ENCODE data around the gene PLPPR2. TPM values are rescaled to one million over a fixed set of nuclear protein-coding genes. Genes with fewer than 3 reads are reported as not detected.
"Not testable (repeated sequence)": the region's sequence is repeated elsewhere in the genome, so short reads cannot be mapped to it uniquely, and the experiment has no call there.

Gene PLPPR2
- total RNA-seq, 1 experiment from 2014 or later, result 3.6 TPM

- no peak for DNase-seq (ENCODE audit: low spot score)
These were observed 41.9 kb downstream of the PLPPR2 start for GRCh38 chr19:11397089-11397610.

- no peak for DNase-seq (ENCODE audit: low spot score)
These were observed 44.4 kb downstream of the PLPPR2 start for GRCh38 chr19:11399667-11400066.

- DNase-seq (ENCODE audit: low spot score), result no peak
These were observed 45.6 kb downstream of the PLPPR2 start for GRCh38 chr19:11400798-11401197.

- DNase-seq (ENCODE audit: low spot score), result no peak
These were observed 46.7 kb downstream of the PLPPR2 start for GRCh38 chr19:11401808-11402543.

- DNase-seq (ENCODE audit: low spot score), result no peak
These were observed 49.5 kb downstream of the PLPPR2 start for GRCh38 chr19:11404588-11405222.

GRCh38 chr19:11405846-11406643 is 50.8 kb downstream of the PLPPR2 start:
- DNase-seq (ENCODE audit: low spot score), result no peak

GRCh38 chr19:11406703-11407236 is 51.5 kb downstream of the PLPPR2 start:
- not testable (repeated sequence) for DNase-seq (ENCODE audit: low spot score)

GRCh38 chr19:11408591-11408990 is 53.4 kb downstream of the PLPPR2 start:
- DNase-seq (ENCODE audit: low spot score), result no peak

- DNase-seq (ENCODE audit: low spot score), result no peak
These were observed 55.5 kb downstream of the PLPPR2 start for GRCh38 chr19:11410682-11411081.

- DNase-seq (ENCODE audit: low spot score), result no peak
These were observed 59.3 kb downstream of the PLPPR2 start for GRCh38 chr19:11414544-11414943.

Small RNA genes lying within 50 kb of the gene (small RNA-seq; reads per million reads assigned to genes)
- gene RF00019, result not detected

Other genes starting within 250 kb of the PLPPR2 start
- 98.0 and 106 TPM in 2 replicates for gene SPC24, start 199.7 kb upstream of the PLPPR2 start, total RNA-seq (2014; rRNA removed; shearing (Covaris generic))
- gene KANK2, start 157.9 kb upstream of the PLPPR2 start, total RNA-seq (2014; rRNA removed; shearing (Covaris generic)), result 30.8 and 35.8 TPM in 2 replicates
- gene ANGPTL8, start 115.8 kb upstream of the PLPPR2 start, total RNA-seq (2014; rRNA removed; shearing (Covaris generic)), result not detected in 2 replicates
- 12.7 and 19.4 TPM in 2 replicates for gene DOCK6, start 92.9 kb upstream of the PLPPR2 start, total RNA-seq (2014; rRNA removed; shearing (Covaris generic))
- gene TSPAN16, start 59.3 kb upstream of the PLPPR2 start, total RNA-seq (2014; rRNA removed; shearing (Covaris generic)), result not detected in 2 replicates
- 17.5 and 20.5 TPM in 2 replicates for gene RAB3D, start 15.8 kb upstream of the PLPPR2 start, total RNA-seq (2014; rRNA removed; shearing (Covaris generic))
- gene TMEM205, start 9.2 kb upstream of the PLPPR2 start, total RNA-seq (2014; rRNA removed; shearing (Covaris generic)), result 81.5 and 97.3 TPM in 2 replicates
- gene CCDC159, start 8.9 kb upstream of the PLPPR2 start, total RNA-seq (2014; rRNA removed; shearing (Covaris generic)), result 3.5 and 9.2 TPM in 2 replicates
- 3.9 and 5.4 TPM in 2 replicates for gene SWSAP1, start 19.2 kb downstream of the PLPPR2 start, total RNA-seq (2014; rRNA removed; shearing (Covaris generic))
- 3.7 and 3.8 TPM in 2 replicates for gene EPOR, start 28.9 kb downstream of the PLPPR2 start, total RNA-seq (2014; rRNA removed; shearing (Covaris generic))
- 69.4 and 71.5 TPM in 2 replicates for gene RGL3, start 63.9 kb downstream of the PLPPR2 start, total RNA-seq (2014; rRNA removed; shearing (Covaris generic))
- gene ODAD3, start 79.7 kb downstream of the PLPPR2 start, total RNA-seq (2014; rRNA removed; shearing (Covaris generic)), result not detected in 2 replicates
- gene PRKCSH, start 80.2 kb downstream of the PLPPR2 start, total RNA-seq (2014; rRNA removed; shearing (Covaris generic)), result 145 and 159 TPM in 2 replicates
- not detected in 2 replicates for gene ELAVL3, start 125.6 kb downstream of the PLPPR2 start, total RNA-seq (2014; rRNA removed; shearing (Covaris generic))
- gene ZNF653, start 150.4 kb downstream of the PLPPR2 start, total RNA-seq (2014; rRNA removed; shearing (Covaris generic)), result 7.5 and 9.8 TPM in 2 replicates
- gene ECSIT, start 173.7 kb downstream of the PLPPR2 start, total RNA-seq (2014; rRNA removed; shearing (Covaris generic)), result 55.7 and 56.4 TPM in 2 replicates
- not detected in 2 replicates for gene CNN1, start 183.4 kb downstream of the PLPPR2 start, total RNA-seq (2014; rRNA removed; shearing (Covaris generic))
- 41.0 and 48.1 TPM in 2 replicates for gene ELOF1, start 203.8 kb downstream of the PLPPR2 start, total RNA-seq (2014; rRNA removed; shearing (Covaris generic))
- gene ACP5, start 222.2 kb downstream of the PLPPR2 start, total RNA-seq (2014; rRNA removed; shearing (Covaris generic)), result 0.83 and 1.4 TPM in 2 replicates
- gene ZNF627, start 242.1 kb downstream of the PLPPR2 start, total RNA-seq (2014; rRNA removed; shearing (Covaris generic)), result 1.4 and 2.4 TPM in 2 replicates

Data from HT-29 (cell line).